Measurements from ENCODE around the gene EBF3. TPM values are rescaled to one million over a fixed set of nuclear protein-coding genes. Genes with fewer than 3 reads are reported as not detected.

The EBF3 gene
- total and polyA plus RNA-seq, 2 donors (not counting 3 experiments of a cell fraction or from before 2014, with no cell fraction given) = 0.92 to 2.7 TPM

DNA sequence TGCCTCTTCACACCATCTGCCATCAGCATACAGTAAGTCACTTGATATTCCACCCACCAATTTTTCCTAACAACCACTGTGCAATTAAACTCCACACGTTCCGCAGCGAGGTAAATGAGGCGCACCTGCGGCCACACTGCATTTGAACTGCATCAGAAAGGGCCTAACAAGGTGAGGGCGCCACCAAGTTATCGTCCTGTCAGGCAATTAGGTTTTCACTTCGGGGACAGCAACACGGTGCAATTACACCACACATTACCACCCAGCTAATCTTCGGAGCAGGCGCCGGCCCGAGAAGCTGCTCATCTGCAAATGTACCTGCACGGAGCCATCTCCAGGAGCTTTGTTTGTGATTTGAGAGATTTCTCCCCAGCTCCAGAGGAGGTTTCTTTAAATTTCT, 84.4 kb downstream of the EBF3 start:
- no peaks in the 10 kb centered on the region for H3K9me3 ChIP-seq (replicated peaks; ENCODE audit: control insufficient read depth, insufficient read depth, low read length)
- no peaks in the 10 kb centered on the region for H3K36me3 ChIP-seq (ENCODE audit: control insufficient read depth in 2 of 2, extremely low read depth in 1 of 2, insufficient read depth in 2 of 2, low read length in 2 of 2)
- no peaks in the 10 kb centered on the region for H3K9me1 ChIP-seq (replicated peaks; ENCODE audit: control insufficient read depth, extremely low read depth, insufficient read depth, low read length)
- no peak overlapping the region for H3K27ac ChIP-seq (ENCODE audit: insufficient read depth, low read depth, low read length)
- no peak overlapping the region for H3K9ac ChIP-seq (replicated peaks; ENCODE audit: extremely low read depth, insufficient read depth, low read length)
- H4K20me1 ChIP-seq (replicated peaks; ENCODE audit: control insufficient read depth, extremely low read depth, insufficient read depth, low read length) = no peaks in the 10 kb centered on the region
- TF ChIP-seq EZH2 (IDR thresholded peaks at IDR 0.05; ENCODE audit: borderline replicate concordance, low read depth, low read length, severe bottlenecking) = no peak
- TF ChIP-seq, protein P1, sequence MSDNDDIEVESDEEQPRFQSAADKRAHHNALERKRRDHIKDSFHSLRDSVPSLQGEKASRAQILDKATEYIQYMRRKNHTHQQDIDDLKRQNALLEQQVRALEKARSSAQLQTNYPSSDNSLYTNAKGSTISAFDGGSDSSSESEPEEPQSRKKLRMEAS (IDR thresholded peaks at IDR 0.05; ENCODE audit: insufficient read depth, insufficient read length) = no peak
- no peak for TF ChIP-seq MYC (IDR thresholded peaks at IDR 0.05; ENCODE audit: low read depth, low read length)
- no peak for TF ChIP-seq GATA2 (IDR thresholded peaks at IDR 0.05; ENCODE audit: insufficient read depth, insufficient read length, low read depth, low read length)
- no peak for TF ChIP-seq JUN (IDR thresholded peaks at IDR 0.05; ENCODE audit: borderline replicate concordance, insufficient read depth, insufficient read length, low read depth)
- TF ChIP-seq FOS (IDR thresholded peaks at IDR 0.05; ENCODE audit: borderline replicate concordance, insufficient read depth, low read length) = no peak
- H2AFZ ChIP-seq (ENCODE audit: low read depth, low read length) = no peak overlapping the region
- H3K27me3 ChIP-seq (ENCODE audit: control insufficient read depth in 2 of 2, insufficient read depth in 2 of 2, low read length in 2 of 2) = no peaks in the 10 kb centered on the region
- no peak for FAIRE-seq
- no TSS peak for BruUV-seq (replicated peaks)
- no peak for DNase-seq (ENCODE audit: low read depth, low spot score)
- CTCF ChIA-PET = no interaction called here
- intact Hi-C loops (cut with micrococcal nuclease) = no loop called here
- dilution Hi-C loops (cut with MboI; ENCODE audit: extremely low pct_ligation_motif_present, low sequenced_read_pairs) = no loop called here
- no peaks in the 10 kb centered on the region for H3K79me2 ChIP-seq (ENCODE audit: control insufficient read depth, insufficient read depth, low read length)
- H3K4me3 ChIP-seq (replicated peaks in 1 of 3; ENCODE audit: insufficient read depth in 1 of 3, low read depth in 1 of 3, low read length in 3 of 3) = no peak overlapping the region
- H3K4me2 ChIP-seq (ENCODE audit: insufficient read depth, low read length) = no peak overlapping the region
- no peaks in the 10 kb centered on the region for H3K4me1 ChIP-seq (ENCODE audit: control insufficient read depth, extremely low read depth, insufficient read depth, low read length)
- POLR2A ChIA-PET = no interaction called here

GRCh38 chr10:129878835-129879234, 85.2 kb downstream of the EBF3 start:
- Histone ChIP-seq H3K9me1 (replicated peaks; ENCODE audit: control insufficient read depth, extremely low read depth, insufficient read depth, low read length) (no peaks in the 10 kb centered on the region), H3K79me2 (ENCODE audit: control insufficient read depth, insufficient read depth, low read length) (no peaks in the 10 kb centered on the region), H3K4me3 (replicated peaks in 1 of 3; ENCODE audit: insufficient read depth in 1 of 3, low read depth in 1 of 3, low read length in 3 of 3) (no peak overlapping the region), H3K27me3 (ENCODE audit: control insufficient read depth in 2 of 2, insufficient read depth in 2 of 2, low read length in 2 of 2) (no peaks in the 10 kb centered on the region), H3K36me3 (ENCODE audit: control insufficient read depth in 2 of 2, extremely low read depth in 1 of 2, insufficient read depth in 2 of 2, low read length in 2 of 2) (no peaks in the 10 kb centered on the region), H3K4me2 (ENCODE audit: insufficient read depth, low read length) (no peak overlapping the region), H3K27ac (ENCODE audit: insufficient read depth, low read depth, low read length) (no peak overlapping the region), H3K9ac (replicated peaks; ENCODE audit: extremely low read depth, insufficient read depth, low read length) (no peak overlapping the region), H4K20me1 (replicated peaks; ENCODE audit: control insufficient read depth, extremely low read depth, insufficient read depth, low read length) (no peaks in the 10 kb centered on the region), H3K4me1 (ENCODE audit: control insufficient read depth, extremely low read depth, insufficient read depth, low read length) (no peaks in the 10 kb centered on the region), H2AFZ (ENCODE audit: low read depth, low read length) (no peak overlapping the region), H3K9me3 (replicated peaks; ENCODE audit: control insufficient read depth, insufficient read depth, low read length) (no peaks in the 10 kb centered on the region)
- POLR2A ChIA-PET = no interaction called here
- dilution Hi-C loops (cut with MboI; ENCODE audit: extremely low pct_ligation_motif_present, low sequenced_read_pairs) = no loop called here
- FAIRE-seq = no peak
- TF ChIP-seq FOS (IDR thresholded peaks at IDR 0.05; ENCODE audit: borderline replicate concordance, insufficient read depth, low read length) (no peak), GATA2 (IDR thresholded peaks at IDR 0.05; ENCODE audit: insufficient read depth, insufficient read length, low read depth, low read length) (no peak), MYC (IDR thresholded peaks at IDR 0.05; ENCODE audit: low read depth, low read length) (no peak), JUN (IDR thresholded peaks at IDR 0.05; ENCODE audit: borderline replicate concordance, insufficient read depth, insufficient read length, low read depth) (no peak), EZH2 (IDR thresholded peaks at IDR 0.05; ENCODE audit: borderline replicate concordance, low read depth, low read length, severe bottlenecking) (no peak), POLR2A (IDR thresholded peaks at IDR 0.05; ENCODE audit: low read depth, low read length) (no peak), POLR2AphosphoS5 (IDR thresholded peaks at IDR 0.05; ENCODE audit: insufficient read depth, low read depth, low read length) (no peak)
- TF ChIP-seq, protein P1 (IDR thresholded peaks at IDR 0.05; ENCODE audit: insufficient read depth, insufficient read length) = no peak
- TF ChIP-seq, protein P2, sequence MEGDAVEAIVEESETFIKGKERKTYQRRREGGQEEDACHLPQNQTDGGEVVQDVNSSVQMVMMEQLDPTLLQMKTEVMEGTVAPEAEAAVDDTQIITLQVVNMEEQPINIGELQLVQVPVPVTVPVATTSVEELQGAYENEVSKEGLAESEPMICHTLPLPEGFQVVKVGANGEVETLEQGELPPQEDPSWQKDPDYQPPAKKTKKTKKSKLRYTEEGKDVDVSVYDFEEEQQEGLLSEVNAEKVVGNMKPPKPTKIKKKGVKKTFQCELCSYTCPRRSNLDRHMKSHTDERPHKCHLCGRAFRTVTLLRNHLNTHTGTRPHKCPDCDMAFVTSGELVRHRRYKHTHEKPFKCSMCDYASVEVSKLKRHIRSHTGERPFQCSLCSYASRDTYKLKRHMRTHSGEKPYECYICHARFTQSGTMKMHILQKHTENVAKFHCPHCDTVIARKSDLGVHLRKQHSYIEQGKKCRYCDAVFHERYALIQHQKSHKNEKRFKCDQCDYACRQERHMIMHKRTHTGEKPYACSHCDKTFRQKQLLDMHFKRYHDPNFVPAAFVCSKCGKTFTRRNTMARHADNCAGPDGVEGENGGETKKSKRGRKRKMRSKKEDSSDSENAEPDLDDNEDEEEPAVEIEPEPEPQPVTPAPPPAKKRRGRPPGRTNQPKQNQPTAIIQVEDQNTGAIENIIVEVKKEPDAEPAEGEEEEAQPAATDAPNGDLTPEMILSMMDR (IDR thresholded peaks at IDR 0.05; ENCODE audit: extremely low read depth in 1 of 2, insufficient read depth in 1 of 2, low read depth in 1 of 2, low read length in 2 of 2) = no peak
- CTCF ChIA-PET = no interaction called here
- intact Hi-C loops (cut with micrococcal nuclease) = no loop called here
- DNase-seq (ENCODE audit: low read depth, low spot score) = no peak
- no TSS peak for BruUV-seq (replicated peaks)
